CD4-positive, alpha-beta T cell treated with Interleukin-4 for 1 hour (primary cell): ENCODE results near the gene PLG.
"Not testable (repeated sequence)": the region's sequence is repeated elsewhere in the genome, so short reads cannot be mapped to it uniquely, and the experiment has no call there.

ENCODE experiments used
- DNase-seq, 2 donors: peaks; one replicate each; pipeline ENCODE4 v3.0.0-alpha.2; 2020 to 2022

PLG gene

GRCh38 chr6:160780656-160781055 lies 78.6 kb downstream of the PLG start:
- DNase-seq = not testable (repeated sequence)

GRCh38 chr6:160781298-160781697 lies 79.3 kb downstream of the PLG start:
- no peak for DNase-seq

- DNase-seq = no peak
Observed at GRCh38 chr6:160782228-160782627, 80.2 kb downstream of the PLG start.

GRCh38 chr6:160783741-160784140 lies 81.7 kb downstream of the PLG start:
- no peak for DNase-seq

GRCh38 chr6:160788126-160788525 lies 86.1 kb downstream of the PLG start:
- DNase-seq = not testable (repeated sequence)

GRCh38 chr6:160788806-160789205 lies 86.8 kb downstream of the PLG start:
- DNase-seq = no peak

GRCh38 chr6:160789263-160790027 lies 87.4 kb downstream of the PLG start:
- DNase-seq = peak in 1 of 2 donors; percentile 15

- peak in 1 of 2 donors; percentile 7 for DNase-seq
Observed at GRCh38 chr6:160790028-160790792, 88.2 kb downstream of the PLG start.

GRCh38 chr6:160791459-160791858 lies 89.4 kb downstream of the PLG start:
- no peak for DNase-seq

GRCh38 chr6:160791981-160792418 lies 90.0 kb downstream of the PLG start:
- no peak for DNase-seq

GRCh38 chr6:160792708-160793107 lies 90.7 kb downstream of the PLG start:
- DNase-seq = no peak

GRCh38 chr6:160793652-160794051 lies 91.6 kb downstream of the PLG start:
- no peak for DNase-seq

- no peak for DNase-seq
Observed at GRCh38 chr6:160795721-160796120, 93.7 kb downstream of the PLG start.

GRCh38 chr6:160798625-160799024 lies 96.6 kb downstream of the PLG start:
- DNase-seq = no peak

GRCh38 chr6:160799801-160800506 lies 97.9 kb downstream of the PLG start:
- DNase-seq = no peak

- DNase-seq = no peak
Observed at GRCh38 chr6:160801418-160801817, 99.4 kb downstream of the PLG start.

- not testable (repeated sequence) for DNase-seq
Observed at GRCh38 chr6:160802049-160802448, 100.0 kb downstream of the PLG start.
